H1 (cell line): Measurements from ENCODE around the gene PLA2R1. TPM values are rescaled to one million over a fixed set of nuclear protein-coding genes. Genes with fewer than 3 reads are reported as not detected.

Experiments
- CTCF ChIA-PET: fragments of 300-600 bp; sonication (Branson Sonifier 250); formaldehyde crosslinking; loops from one replicate; lab custom pipeline; 2021; ENCODE audit not compliant: partially characterized antibody; lab: Charles Lee
- POLR2A ChIA-PET: fragments of 300-600 bp; sonication (Branson Sonifier 250); formaldehyde crosslinking; loops from one replicate; lab custom pipeline; 2021; ENCODE audit warnings: inconsistent platforms; ENCODE audit not compliant: partially characterized antibody; lab: Charles Lee
- DNase-seq, 2 experiments: peaks; one replicate each; pipeline versions ENCODE4 v3.0.0 to v3.0.0-alpha.2; 2010 to 2022; ENCODE audit warnings: low spot score in 2 of 2, low read depth in 1 of 2, mixed read lengths in 1 of 2
- FAIRE-seq: peaks from 2 replicates; lab custom pipeline; 2011; peaks lifted over from hg19 to GRCh38; lab: Jason Lieb, UNC
- H2AFZ ChIP-seq: 2 replicates; pipeline ENCODE4 v1.8.1; 2012; ENCODE audit warnings: low read length, inconsistent platforms
- H2AK5ac ChIP-seq: 2 replicates; pipeline ENCODE4 v1.6.1; 2013; ENCODE audit warnings: low read depth, low read length
- H2BK120ac ChIP-seq: replicated peaks from 2 replicates; pipeline ENCODE3; 2013; ENCODE audit warnings: low read depth, low read length, inconsistent platforms
- H2BK12ac ChIP-seq: 2 replicates; pipeline ENCODE4 v1.6.1; 2013; ENCODE audit warnings: low read depth, low read length
- H2BK15ac ChIP-seq: 2 replicates; pipeline ENCODE4 v1.6.1; 2013; ENCODE audit warnings: low read length
- H2BK20ac ChIP-seq: 2 replicates; pipeline ENCODE4 v1.6.1; 2013; ENCODE audit warnings: low read length
- H2BK5ac ChIP-seq: 2 replicates; pipeline ENCODE4 v1.6.1; 2013; ENCODE audit warnings: low read depth, low read length
- H3K14ac ChIP-seq: 2 replicates; pipeline ENCODE4 v1.6.1; 2013; ENCODE audit warnings: inconsistent platforms; ENCODE audit not compliant: insufficient read length
- H3K18ac ChIP-seq: 2 replicates; pipeline ENCODE4 v1.6.1; 2013; ENCODE audit warnings: low read length; ENCODE audit errors: extremely low read depth
- H3K23ac ChIP-seq: 2 replicates; pipeline ENCODE4 v1.6.1; 2013; ENCODE audit warnings: inconsistent platforms; ENCODE audit not compliant: insufficient read length
- H3K23me2 ChIP-seq: 2 replicates; pipeline ENCODE4 v1.6.1; 2013; ENCODE audit warnings: low read depth, low read length
- H3K27ac ChIP-seq: 2 replicates; pipeline ENCODE4 v1.6.1; 2011; ENCODE audit warnings: low read depth, low read length, inconsistent platforms
- H3K27me3 ChIP-seq, 4 experiments: replicated peaks in 1 of 4; 1 replicate in 1 of 4; 2 replicates in 3 of 4; pipeline versions ENCODE4 v1.6.1 to v1.8.1; 2011 to 2013; ENCODE audit warnings: low read length in 3 of 4, mild to moderate bottlenecking in 3 of 4, inconsistent platforms in 2 of 4, mixed read lengths in 2 of 4, moderate library complexity in 1 of 4; ENCODE audit not compliant: control insufficient read depth in 3 of 4, insufficient read depth in 3 of 4; ENCODE audit errors: extremely low read depth in 1 of 4
- H3K36me3 ChIP-seq, 4 experiments: 2 replicates each; pipeline versions ENCODE4 v1.6.1 to v1.8.1; 2011 to 2013; ENCODE audit warnings: mild to moderate bottlenecking in 4 of 4, low read length in 3 of 4, moderate library complexity in 2 of 4, control low read depth in 1 of 4, inconsistent platforms in 1 of 4; ENCODE audit not compliant: insufficient read depth in 4 of 4, control insufficient read depth in 2 of 4
- H3K4ac ChIP-seq: replicated peaks from 2 replicates; pipeline ENCODE3; 2013; ENCODE audit warnings: low read length, low read depth, mixed read lengths, inconsistent platforms; ENCODE audit not compliant: insufficient read length
- H3K4me1 ChIP-seq, 4 experiments: replicated peaks in 1 of 4; 1 replicate in 1 of 4; 2 replicates in 3 of 4; pipeline versions ENCODE4 v1.6.1 to v1.8.1; 2011 to 2013; ENCODE audit warnings: low read length in 3 of 4, inconsistent platforms in 2 of 4, mixed read lengths in 1 of 4; ENCODE audit not compliant: insufficient read depth in 4 of 4, control insufficient read depth in 3 of 4
- H3K4me2 ChIP-seq, 2 experiments: 2 replicates each; pipeline versions ENCODE4 v1.6.1 to v1.8.1; 2011 to 2013; ENCODE audit warnings: low read depth in 2 of 2, low read length in 2 of 2, control low read depth in 1 of 2, inconsistent platforms in 1 of 2, mild to moderate bottlenecking in 1 of 2; ENCODE audit not compliant: insufficient read depth in 1 of 2
- H3K4me3 ChIP-seq, 4 experiments: fragments of 200-600, 300-600 bp in 1 of 4; sonication (generic), shearing (Covaris generic), sonication (Bioruptor Twin) in 1 of 4; 2 replicates each; pipeline versions ENCODE4 v1.5.1 to v1.8.1; 2011 to 2016; ENCODE audit warnings: low read length in 4 of 4, low read depth in 3 of 4, control low read depth in 2 of 4, inconsistent platforms in 2 of 4, mild to moderate bottlenecking in 2 of 4, mixed read lengths in 1 of 4, moderate library complexity in 1 of 4; ENCODE audit not compliant: insufficient read depth in 2 of 4; ENCODE audit errors: extremely low read depth in 1 of 4
- H3K56ac ChIP-seq: replicated peaks from 2 replicates; pipeline ENCODE3; 2013; ENCODE audit warnings: low read depth, mild to moderate bottlenecking, mixed read lengths, low read length, inconsistent platforms; ENCODE audit not compliant: insufficient read length
- H3K79me1 ChIP-seq: 2 replicates; pipeline ENCODE4 v1.6.1; 2013; ENCODE audit warnings: low read depth, low read length, control low read depth
- H3K79me2 ChIP-seq, 2 experiments: 2 replicates each; pipeline versions ENCODE4 v1.6.1 to v1.8.1; 2012 to 2013; ENCODE audit warnings: low read length in 2 of 2, mild to moderate bottlenecking in 2 of 2, inconsistent platforms in 1 of 2; ENCODE audit not compliant: insufficient read depth in 2 of 2, control insufficient read depth in 1 of 2
- H3K9ac ChIP-seq, 4 experiments: replicated peaks in 1 of 4; 1 replicate in 1 of 4; 2 replicates in 3 of 4; pipeline versions ENCODE4 v1.6.1 to v1.8.1; 2011 to 2013; ENCODE audit warnings: low read depth in 3 of 4, low read length in 3 of 4, control low read depth in 2 of 4, mild to moderate bottlenecking in 2 of 4, moderate library complexity in 2 of 4, inconsistent platforms in 1 of 4; ENCODE audit errors: extremely low read depth in 1 of 4
- H3K9me3 ChIP-seq, 2 experiments: 2 replicates each; pipeline versions ENCODE4 v1.6.1 to v1.8.1; 2012 to 2013; ENCODE audit warnings: mild to moderate bottlenecking in 2 of 2, moderate library complexity in 2 of 2, control low read depth in 1 of 2, inconsistent platforms in 1 of 2, low read depth in 1 of 2, low read length in 1 of 2, mixed read lengths in 1 of 2; ENCODE audit not compliant: insufficient read depth in 2 of 2
- H4K20me1 ChIP-seq, 2 experiments: replicated peaks in 1 of 2; 2 replicates each; pipeline versions ENCODE3 to v1.8.1; 2011 to 2013; ENCODE audit warnings: inconsistent platforms in 2 of 2, low read length in 2 of 2, mild to moderate bottlenecking in 1 of 2; ENCODE audit not compliant: insufficient read depth in 2 of 2, control insufficient read depth in 1 of 2
- H4K5ac ChIP-seq: 2 replicates; pipeline ENCODE4 v1.6.1; 2013; ENCODE audit warnings: low read length, low read depth, mixed read lengths, inconsistent platforms; ENCODE audit not compliant: insufficient read length
- H4K8ac ChIP-seq: 2 replicates; pipeline ENCODE4 v1.8.0; 2013; ENCODE audit warnings: mild to moderate bottlenecking, moderate library complexity, low read length, inconsistent platforms; ENCODE audit not compliant: insufficient read depth; ENCODE audit errors: extremely low read depth
- H4K91ac ChIP-seq: replicated peaks from 2 replicates; pipeline ENCODE3; 2013; ENCODE audit warnings: low read length, mixed read lengths, inconsistent platforms; ENCODE audit not compliant: insufficient read length
- ASH2L ChIP-seq: fragments of 200-600, 300-600 bp; sonication (generic); IDR thresholded peaks from one replicate; pipeline ENCODE4 v1.7.1; 2017; ENCODE audit warnings: low read length
- CREB1 ChIP-seq: IDR thresholded peaks from 2 replicates; pipeline ENCODE4 v1.6.1; 2012; ENCODE audit warnings: inconsistent platforms
- GABPA ChIP-seq: IDR thresholded peaks from 2 replicates; pipeline ENCODE4 v1.6.1; 2011; ENCODE audit warnings: mild to moderate bottlenecking, low read length, moderate library complexity, borderline replicate concordance; ENCODE audit not compliant: insufficient read depth
- KDM4A ChIP-seq: IDR thresholded peaks from one replicate; pipeline ENCODE4 v1.7.1; 2012; ENCODE audit warnings: low read depth, mild to moderate bottlenecking, moderate library complexity, low read length, inconsistent platforms; ENCODE audit not compliant: severe bottlenecking
- KDM5A ChIP-seq: fragments of 200-600 bp; IDR thresholded peaks from 2 replicates; pipeline ENCODE4 v1.7.1; 2012; ENCODE audit warnings: mild to moderate bottlenecking, low read length, inconsistent platforms, mixed read lengths
- POU5F1 ChIP-seq: IDR thresholded peaks from 2 replicates; pipeline ENCODE4 v1.6.1; 2011; ENCODE audit warnings: low read depth, mild to moderate bottlenecking, low read length, moderate library complexity
- RFX5 ChIP-seq: IDR thresholded peaks from 2 replicates; pipeline ENCODE4 v1.6.1; 2011; ENCODE audit warnings: low read depth, low read length, improper control_type of control experiment, borderline replicate concordance
- SP1 ChIP-seq: IDR thresholded peaks from 2 replicates; pipeline ENCODE4 v1.6.1; 2011; ENCODE audit warnings: low read depth, low read length
- SP2 ChIP-seq: IDR thresholded peaks from 2 replicates; pipeline ENCODE4 v1.6.1; 2012; ENCODE audit warnings: mild to moderate bottlenecking, low read length, inconsistent platforms
- SP4 ChIP-seq: IDR thresholded peaks from 2 replicates; pipeline ENCODE4 v1.6.1; 2012; ENCODE audit warnings: low read length, inconsistent platforms
- TBP ChIP-seq: IDR thresholded peaks from 2 replicates; pipeline ENCODE4 v1.6.1; 2011; ENCODE audit warnings: low read depth, low read length, improper control_type of control experiment
- WGBS, 2 experiments: shearing (Covaris generic) in 1 of 2; methylation state at CpG; one replicate each; pipeline versions ENCODE4 v1.1.6 to v1.1.7; 2013 to 2015; ENCODE audit warnings: low lambda C conversion rate in 2 of 2, mixed read lengths in 2 of 2, inconsistent platforms in 1 of 2, low coverage in 1 of 2, missing lambda C conversion rate in 1 of 2; ENCODE audit not compliant: insufficient replicate concordance in 2 of 2, insufficient coverage in 1 of 2, insufficient read length in 1 of 2; ENCODE audit errors: extremely low coverage in 1 of 2, missing lambda C conversion rate in 1 of 2; 5-methylcytosine and 5-hydroxymethylcytosine counted together
- polyA plus RNA-seq, 7 experiments: library from polyadenylated mRNA; depleted of rRNA in 3 of 7; stranded (reverse) in 5 of 7; unstranded in 2 of 7; fragments of >200 nt in 5 of 7; fragments of 200-250 nt in 2 of 7; gene quantifications; 1 replicate in 5 of 7; 2 replicates in 1 of 7; 4 replicates in 1 of 7; pipeline versions ENCODE4 v1.2.1 to v1.2.3, GENCODE V29; 2011 to 2013; ENCODE audit warnings: missing spikeins in 2 of 7, mixed read lengths in 2 of 7
- total RNA-seq: library from RNA; stranded (reverse); fragmentation: NEBNext Ultra II Directional; extraction: Animal tissue kit (Norgen Biotek cat#: 25700); gene quantifications from 2 replicates; pipeline ENCODE4 v1.2.1, GENCODE V29; 2021
- TF ChIP-seq, protein P1 (sequence below): IDR thresholded peaks from 2 replicates; pipeline ENCODE4 v1.6.1; 2012; ENCODE audit warnings: inconsistent platforms

Gene PLA2R1
- total and polyA plus RNA-seq, 2 of the 8 experiments (the other 6 are each of a cell fraction or from before 2014, with no cell fraction given), result 0.65 to 1.5 TPM

DNA sequence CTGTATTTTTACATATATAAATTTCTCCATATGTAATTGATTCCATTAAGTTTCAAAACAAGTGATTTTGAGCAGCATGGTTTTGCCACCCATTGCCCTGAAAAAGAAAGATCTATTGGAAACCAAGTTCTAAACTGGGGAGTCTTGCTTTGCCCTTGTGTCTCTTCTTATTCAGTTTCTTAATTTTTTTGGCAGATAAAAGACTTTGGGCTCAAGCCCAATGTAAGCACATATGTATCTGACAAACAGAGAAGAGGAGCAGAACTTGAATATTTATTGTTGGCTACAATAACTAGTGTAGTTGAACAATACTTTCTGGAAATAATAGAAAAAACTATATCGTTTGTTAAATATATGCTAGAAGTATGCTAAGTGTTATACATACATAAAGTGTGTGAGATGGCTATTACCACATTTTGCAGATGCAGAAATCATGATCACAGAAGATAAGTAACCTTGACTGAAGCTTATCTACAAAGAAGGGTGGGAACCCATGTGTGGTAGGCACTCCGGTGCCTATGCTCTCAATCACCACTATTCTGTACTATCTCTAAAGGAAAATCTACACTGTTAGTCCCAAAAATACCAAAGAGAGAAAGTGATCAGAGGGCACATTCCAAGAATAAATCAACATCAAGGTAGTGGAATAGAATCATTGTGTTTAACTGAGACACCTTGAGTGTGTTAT is 109.1 kb downstream of the PLA2R1 start:
- H3K27ac ChIP-seq, result no peak overlapping the region
- H3K4me1 ChIP-seq, result no peaks in the 10 kb centered on the region
- no peak overlapping the region for H2AFZ ChIP-seq
- no peak for TF ChIP-seq CREB1
- TF ChIP-seq POU5F1, result no peak
- TF ChIP-seq TBP, result no peak
- TF ChIP-seq SP2, result no peak
- TF ChIP-seq RFX5, result no peak
- TF ChIP-seq GABPA, result no peak
- TF ChIP-seq KDM5A, result no peak
- no peak for TF ChIP-seq SP4
- TF ChIP-seq, protein P1, sequence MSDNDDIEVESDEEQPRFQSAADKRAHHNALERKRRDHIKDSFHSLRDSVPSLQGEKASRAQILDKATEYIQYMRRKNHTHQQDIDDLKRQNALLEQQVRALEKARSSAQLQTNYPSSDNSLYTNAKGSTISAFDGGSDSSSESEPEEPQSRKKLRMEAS, result no peak
- no peak for TF ChIP-seq SP1
- no peak for TF ChIP-seq ASH2L
- no peak for TF ChIP-seq KDM4A
- H4K20me1 ChIP-seq, result no peaks in the 10 kb centered on the region
- no peak overlapping the region for H2BK15ac ChIP-seq
- H3K9me3 ChIP-seq, result no peaks in the 10 kb centered on the region
- no peak overlapping the region for H2BK5ac ChIP-seq
- no peak overlapping the region for H3K4ac ChIP-seq
- WGBS, 2 experiments, result 90% methylated on average over 2 of the region's 2 CpGs; no CpG with 5 or more reads in 1 of the 2 experiments
- no peak overlapping the region for H3K9ac ChIP-seq
- no peak overlapping the region for H3K18ac ChIP-seq
- H4K5ac ChIP-seq, result no peak overlapping the region
- H4K91ac ChIP-seq, result no peak overlapping the region
- no peak overlapping the region for H2BK12ac ChIP-seq
- no peak overlapping the region for H3K14ac ChIP-seq
- H2BK120ac ChIP-seq, result no peak overlapping the region
- no peak overlapping the region for H3K23ac ChIP-seq
- FAIRE-seq, result no peak
- no peaks in the 10 kb centered on the region for H3K79me2 ChIP-seq
- no peaks in the 10 kb centered on the region for H3K79me1 ChIP-seq
- no peak overlapping the region for H3K4me2 ChIP-seq
- H2AK5ac ChIP-seq, result no peak overlapping the region
- no peak overlapping the region for H4K8ac ChIP-seq
- DNase-seq, result no peak
- CTCF ChIA-PET, result no interaction called here
- H3K56ac ChIP-seq, result no peak overlapping the region
- H3K4me3 ChIP-seq, result no peak overlapping the region
- H3K36me3 ChIP-seq, result no peaks in the 10 kb centered on the region
- no peak overlapping the region for H2BK20ac ChIP-seq
- POLR2A ChIA-PET, result no interaction called here
- no peaks in the 10 kb centered on the region for H3K27me3 ChIP-seq
- H3K23me2 ChIP-seq, result no peaks in the 10 kb centered on the region
